HG03354 (cell line): ENCODE measurements around the gene RPTOR.
"Not testable (repeated sequence)": the region's sequence is repeated elsewhere in the genome, so short reads cannot be mapped to it uniquely, and the experiment has no call there.

ENCODE experiments used
- ATAC-seq: cut with Tn5 transposase; IDR thresholded peaks from one replicate; pipeline ENCODE4 v1.9.1; 2021; ENCODE audit warnings: mild to moderate bottlenecking; ENCODE audit not compliant: unreplicated experiment, poor library complexity, severe bottlenecking

The RPTOR gene

DNA sequence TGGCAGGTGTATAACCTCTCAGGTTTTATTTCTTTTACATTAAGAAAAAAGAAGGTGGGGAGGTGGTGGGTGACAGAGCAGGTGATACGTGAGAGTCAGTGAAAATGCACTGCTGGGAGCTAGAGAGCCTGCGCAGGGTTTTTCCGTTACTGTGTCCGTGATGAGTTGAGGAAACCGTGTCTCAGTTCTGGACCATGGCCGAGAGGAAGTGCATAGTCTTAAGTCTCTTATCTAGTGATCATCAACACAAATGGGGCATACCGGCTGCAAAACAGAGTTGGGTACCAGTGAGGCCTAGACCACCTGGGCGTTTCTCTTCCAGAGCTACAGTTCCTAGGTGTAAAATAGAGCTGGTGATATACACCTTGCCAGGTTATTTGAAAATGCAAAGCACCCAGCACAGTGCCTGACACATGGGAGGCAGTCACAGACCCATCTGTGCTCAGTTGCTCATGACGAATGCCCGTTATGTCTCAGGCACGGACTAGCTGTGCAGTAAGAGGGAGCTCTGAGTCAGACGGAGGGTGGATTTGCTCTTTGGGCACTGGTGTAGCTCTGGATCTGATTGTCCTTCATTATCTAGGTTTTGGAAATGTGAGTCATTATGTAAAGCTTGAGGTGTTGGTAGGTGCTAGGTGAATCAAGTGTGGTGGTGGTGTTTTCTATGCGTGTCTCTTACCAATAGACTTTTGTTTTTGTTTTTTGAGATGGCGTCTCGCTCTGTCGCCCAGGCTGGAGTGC lies 60.9 kb downstream of the RPTOR start:
- ATAC-seq = peak; percentile 55

DNA sequence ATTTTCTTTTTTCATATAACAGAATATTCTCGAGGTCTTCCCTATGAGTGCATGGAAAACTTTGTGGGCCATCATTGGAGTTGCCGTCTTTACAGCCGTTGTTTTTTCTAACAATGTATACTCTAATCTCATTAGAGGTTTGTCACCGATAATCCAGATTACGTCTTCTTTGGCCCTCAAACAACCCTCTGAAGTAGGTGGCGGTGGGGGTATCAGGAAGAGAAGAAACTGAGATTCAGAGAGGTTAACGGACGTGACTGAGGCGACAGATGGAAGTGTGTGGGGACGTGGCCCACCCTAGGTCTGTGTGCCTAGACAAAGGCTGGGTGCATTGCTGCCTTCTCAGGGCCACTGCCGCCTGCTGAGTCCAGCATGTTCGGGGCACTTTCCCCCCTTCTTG lies 63.7 kb downstream of the RPTOR start:
- no peak for ATAC-seq

DNA sequence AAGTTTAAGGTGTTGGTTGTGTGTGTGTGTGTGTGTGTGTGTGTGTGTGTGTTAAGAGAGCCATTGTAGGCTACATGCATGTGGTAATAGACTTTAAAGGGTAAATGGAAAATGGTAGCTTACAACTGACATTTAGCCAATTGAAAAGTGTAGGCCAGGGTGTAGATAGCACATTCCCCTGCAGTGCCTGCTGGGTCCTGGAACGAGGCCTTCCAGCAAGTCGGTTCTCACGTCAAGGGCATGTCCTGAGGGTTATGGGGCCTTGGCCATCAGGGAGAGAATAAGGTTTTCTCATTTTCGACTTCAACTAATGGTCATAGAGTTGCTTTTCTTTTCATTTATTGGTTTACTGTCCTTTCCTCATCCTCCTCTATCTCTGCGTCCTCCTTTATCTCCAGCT lies 65.1 kb downstream of the RPTOR start:
- no peak for ATAC-seq

DNA sequence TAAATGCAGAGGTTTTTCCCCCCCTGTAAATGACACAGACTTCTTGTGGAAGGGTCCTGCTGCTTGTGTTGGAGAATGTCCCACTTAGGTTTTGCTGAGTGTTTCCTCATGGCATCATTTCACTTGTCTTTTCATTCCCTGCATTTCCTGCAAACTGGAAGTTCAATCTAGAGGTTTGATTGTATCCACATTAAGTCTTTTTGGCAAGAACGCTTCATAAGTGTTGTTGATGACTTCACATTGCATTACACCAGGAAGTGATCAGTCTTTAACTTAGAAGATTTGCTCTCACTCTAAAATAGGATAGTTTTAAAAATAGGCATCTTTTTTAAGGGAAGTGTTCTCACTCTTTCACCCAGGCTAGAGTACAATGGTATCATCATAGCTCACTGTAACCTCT lies 67.2 kb downstream of the RPTOR start:
- no peak for ATAC-seq

DNA sequence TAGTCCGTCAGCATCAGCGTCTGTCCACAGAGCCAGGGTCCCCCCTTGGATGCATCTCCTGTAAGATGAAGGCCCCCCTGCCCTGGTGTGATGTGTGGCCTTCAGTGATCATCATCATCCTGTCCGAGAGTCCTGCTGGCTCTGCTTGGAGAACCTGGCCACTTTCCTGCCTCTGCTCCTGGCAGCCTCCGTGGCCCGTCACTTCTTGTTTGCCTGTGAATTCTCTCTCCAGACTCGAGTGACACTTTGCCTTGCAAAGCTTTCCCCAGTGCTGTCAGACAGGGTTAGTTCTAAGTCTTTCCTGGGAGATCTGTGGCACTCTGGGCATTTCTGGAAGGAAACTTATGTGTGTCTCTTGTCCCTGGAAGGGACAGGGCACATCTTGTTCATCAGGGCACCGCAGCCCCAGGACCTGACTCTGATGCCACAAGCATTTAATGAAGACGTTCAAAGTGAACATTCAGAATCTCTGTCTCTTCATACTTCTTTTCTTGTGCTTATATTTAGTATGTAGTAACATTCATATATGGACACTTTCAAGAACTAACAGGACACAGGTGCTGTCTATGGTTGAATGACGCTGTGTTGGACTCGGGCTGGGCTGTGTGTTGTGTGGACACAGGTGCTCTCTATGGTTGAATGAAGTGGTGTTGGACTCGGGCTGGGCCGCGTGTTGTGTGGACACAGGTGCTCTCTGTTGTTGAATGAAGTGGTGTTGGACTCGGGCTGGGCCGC lies 68.5 kb downstream of the RPTOR start:
- ATAC-seq = no peak

DNA sequence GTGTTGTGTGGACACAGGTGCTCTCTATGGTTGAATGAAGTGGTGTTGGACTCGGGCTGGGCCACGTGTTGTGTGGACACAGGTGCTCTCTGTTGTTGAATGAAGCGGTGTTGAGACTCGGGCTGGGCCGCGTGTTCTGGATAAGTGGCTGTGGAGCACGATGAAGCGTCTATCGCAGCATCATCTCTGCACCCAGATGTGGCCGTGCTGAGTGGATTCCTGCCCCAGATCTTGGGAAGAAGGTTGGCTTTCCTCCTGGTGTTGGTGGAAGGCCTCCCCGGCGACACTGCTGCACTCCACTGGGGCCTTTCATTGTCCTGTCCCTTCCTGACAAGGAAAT lies 69.1 kb downstream of the RPTOR start:
- ATAC-seq = no peak

DNA sequence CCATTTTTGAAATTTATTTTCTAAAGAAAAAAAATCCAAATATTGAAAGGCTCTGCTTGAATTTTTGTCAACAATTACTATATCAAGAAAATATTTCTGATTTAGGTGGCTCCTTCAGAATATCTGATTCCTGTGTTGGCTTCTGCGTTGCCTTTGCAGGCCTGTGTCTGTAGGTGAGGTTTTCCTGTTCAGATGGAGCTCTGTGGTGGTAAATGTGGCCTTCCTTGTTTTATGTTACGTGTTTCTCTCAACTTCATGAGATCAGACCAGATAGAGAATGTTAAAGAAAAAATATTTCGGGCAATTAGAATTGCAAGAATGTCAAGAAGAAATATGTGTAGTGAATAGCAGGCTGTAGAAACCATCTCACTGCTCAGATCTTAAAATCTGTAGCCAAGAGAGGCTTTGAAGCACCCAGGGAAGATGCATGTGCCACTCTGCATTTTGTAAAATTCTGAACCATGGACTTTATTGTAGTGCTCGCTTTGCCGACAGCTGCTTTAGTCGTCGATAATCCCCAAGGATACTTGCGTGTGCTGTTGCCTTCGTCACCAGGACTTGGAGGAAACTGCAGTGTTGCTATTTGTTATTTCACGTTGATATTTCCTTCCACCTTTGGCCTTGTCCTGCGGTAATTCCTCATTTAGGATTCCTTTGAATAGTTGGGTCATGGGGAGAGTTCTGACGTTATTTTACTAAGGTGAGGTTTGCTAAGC lies 69.9 kb downstream of the RPTOR start:
- no peak for ATAC-seq

DNA sequence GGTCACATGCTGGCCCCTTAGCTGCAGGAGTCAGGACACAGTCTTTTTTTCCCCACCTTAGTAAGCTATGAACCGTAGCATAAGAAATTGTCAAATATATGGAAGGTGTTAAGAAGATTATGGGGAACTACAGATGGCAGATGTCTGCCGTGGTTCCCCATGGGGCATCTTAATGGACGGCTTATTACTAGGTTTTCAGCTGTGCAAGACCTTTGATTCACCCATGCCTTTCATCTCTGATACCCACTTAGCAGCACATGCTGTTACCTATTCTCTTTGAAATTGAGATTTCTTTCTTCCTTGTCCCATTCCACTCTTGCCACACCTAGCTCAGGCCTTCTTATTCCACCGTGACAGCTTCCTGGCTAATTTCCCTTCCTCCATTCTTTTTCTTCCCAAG lies 70.7 kb downstream of the RPTOR start:
- no peak for ATAC-seq

DNA sequence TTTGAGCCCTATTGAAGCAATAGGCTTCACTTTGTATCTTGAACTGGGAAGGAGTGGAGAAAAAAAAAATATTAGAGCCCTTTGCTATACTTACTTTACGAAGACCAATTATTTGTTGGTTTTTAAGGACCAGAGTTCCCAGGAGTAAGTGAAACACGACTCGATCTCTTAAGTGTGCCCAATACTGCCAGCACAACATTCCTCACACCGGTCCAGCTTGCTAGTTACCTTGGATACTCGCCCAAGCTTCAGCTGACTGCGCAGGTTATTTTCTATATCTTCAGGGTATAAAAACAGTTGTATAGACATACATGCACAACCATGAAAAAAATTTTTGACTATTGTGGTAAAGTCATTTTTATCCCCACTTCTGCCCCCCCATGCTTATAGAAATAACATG lies 72.1 kb downstream of the RPTOR start:
- ATAC-seq = no peak

DNA sequence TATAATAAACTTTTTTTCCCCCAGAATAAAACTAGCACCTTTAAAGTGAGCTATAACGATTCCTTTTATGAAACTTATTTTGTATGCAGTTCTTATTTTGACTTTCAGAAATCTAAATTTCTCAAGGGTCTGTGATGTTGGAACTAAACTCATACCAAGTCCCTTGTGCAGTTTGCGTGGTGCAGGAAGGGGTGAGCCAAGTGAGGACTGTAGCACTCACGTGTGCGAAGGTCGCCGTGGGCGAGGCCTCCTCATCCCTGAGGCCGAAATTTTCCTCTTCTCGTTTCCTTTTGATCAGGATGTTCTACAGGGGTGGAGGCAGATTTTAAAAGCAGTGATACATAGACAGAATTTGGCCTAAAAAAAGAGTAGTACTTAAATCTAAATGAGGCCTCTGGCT lies 73.7 kb downstream of the RPTOR start:
- ATAC-seq = no peak

DNA sequence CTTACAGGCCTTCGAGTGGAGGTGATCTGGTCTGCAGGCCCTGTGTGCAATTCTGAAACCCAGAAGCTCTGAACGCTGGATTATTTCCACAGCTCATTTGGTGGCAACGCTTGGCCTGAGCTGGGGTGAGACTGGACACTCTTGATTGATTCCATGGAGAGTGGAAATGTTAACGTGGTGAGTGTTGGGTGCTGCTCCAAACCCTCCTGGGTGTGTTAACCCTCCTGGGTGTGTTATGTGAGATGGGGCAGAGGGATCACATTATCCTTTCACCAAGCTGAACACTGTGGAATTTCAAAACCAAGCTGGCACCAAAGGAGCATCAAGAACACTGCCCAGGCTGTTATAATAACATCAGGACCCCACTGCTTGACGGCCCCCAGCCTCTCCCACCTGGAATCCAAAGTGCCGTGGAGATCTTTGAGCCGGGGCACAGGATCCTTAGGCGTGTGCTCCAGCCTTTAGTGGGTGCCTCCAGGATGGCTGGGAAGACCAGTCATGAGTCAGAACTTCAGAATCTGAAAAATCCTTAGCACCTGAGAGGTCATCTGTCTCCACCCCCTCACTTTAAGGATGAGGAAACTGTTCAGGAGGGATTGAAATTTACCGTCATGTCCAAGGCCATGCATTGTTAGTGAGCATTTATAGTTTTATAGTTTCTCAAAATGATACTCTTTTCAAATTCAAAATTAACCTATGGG lies 75.0 kb downstream of the RPTOR start:
- no peak for ATAC-seq

DNA sequence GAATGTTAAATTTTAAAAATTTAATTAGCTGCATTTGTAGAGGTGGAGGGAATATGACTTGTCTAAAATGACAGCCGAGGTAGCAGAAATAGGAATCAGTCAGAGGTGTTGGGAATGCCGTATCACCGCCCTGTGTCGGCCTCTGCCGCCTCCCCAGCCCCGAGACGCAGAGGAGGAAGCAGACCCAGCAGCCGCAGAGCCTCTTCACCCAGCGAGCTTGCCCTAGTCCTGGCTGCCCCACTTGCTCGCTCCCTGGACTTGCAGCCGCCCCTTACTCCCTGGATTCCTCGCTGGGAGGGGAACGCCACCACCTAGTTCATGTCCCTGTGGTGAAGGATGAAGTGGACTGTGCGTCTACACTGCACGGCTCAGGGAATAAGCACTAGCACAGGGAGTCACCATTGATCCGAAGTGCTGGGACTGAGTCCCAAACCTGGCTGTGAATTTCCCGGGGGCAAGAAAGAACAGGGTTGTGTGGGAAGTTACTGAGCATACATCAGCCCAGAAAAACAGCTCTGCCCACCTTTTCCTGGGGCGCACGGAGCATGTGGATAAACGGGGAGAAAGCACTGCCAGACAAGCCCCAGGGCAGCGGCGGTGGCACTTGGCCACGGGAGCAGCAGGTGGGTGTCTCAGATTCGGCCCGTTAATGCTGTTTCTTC lies 76.8 kb downstream of the RPTOR start:
- ATAC-seq = no peak

DNA sequence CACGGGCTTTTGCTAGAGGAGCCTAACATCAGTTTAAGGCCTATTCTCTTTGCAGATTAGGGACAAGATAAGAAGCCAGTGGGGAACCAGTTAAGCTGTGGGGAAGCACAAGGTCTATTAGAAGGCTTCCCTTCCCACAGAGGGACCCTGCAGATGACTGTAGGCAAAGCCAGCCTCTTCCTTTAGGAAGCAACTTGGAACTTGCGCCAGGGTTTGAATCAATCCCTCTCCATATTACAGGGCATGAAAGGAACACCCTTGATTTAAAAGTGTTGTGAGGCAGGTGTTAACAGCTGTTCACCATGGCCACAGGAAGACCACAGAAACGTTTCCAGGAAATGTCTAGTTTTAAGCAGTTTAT lies 77.3 kb downstream of the RPTOR start:
- no peak for ATAC-seq

DNA sequence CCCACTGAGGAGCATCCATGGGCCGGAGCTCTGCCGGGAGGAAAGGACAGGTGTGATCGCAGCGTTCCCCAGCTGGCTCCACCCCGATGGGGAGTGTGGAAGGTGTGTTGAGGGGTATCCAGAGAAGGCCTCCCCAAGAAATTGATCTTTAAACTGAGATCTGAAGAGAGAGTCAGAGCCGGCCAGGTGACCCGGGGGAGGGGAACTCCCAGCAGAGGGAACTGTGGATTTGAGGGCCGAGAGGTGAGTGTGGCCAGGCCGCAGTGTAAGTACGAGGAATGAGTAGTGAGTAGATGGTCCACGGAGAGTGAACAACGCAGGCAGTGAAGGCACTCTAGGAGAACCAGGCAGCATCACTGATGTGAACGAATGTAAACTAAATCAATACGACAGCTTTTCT lies 80.2 kb downstream of the RPTOR start:
- ATAC-seq = no peak

DNA sequence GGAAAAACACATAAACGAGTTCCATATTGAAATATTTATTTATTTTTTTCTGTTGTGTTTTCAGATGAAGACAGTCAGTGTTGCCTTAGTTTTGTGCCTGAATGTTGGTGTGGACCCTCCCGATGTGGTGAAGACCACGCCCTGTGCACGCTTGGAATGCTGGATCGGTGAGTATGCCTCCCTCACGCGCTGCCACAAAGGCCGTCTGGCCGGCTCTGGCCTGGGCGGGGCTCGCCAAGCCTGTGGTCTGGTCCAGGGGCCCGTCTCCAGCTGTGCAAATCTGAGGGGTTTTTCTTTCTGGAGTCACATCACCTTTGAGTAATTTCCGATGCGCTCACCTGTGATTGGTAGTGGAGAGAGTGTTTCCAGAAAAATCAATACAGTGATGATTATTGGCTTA lies 81.0 kb downstream of the RPTOR start:
- ATAC-seq = no peak

DNA sequence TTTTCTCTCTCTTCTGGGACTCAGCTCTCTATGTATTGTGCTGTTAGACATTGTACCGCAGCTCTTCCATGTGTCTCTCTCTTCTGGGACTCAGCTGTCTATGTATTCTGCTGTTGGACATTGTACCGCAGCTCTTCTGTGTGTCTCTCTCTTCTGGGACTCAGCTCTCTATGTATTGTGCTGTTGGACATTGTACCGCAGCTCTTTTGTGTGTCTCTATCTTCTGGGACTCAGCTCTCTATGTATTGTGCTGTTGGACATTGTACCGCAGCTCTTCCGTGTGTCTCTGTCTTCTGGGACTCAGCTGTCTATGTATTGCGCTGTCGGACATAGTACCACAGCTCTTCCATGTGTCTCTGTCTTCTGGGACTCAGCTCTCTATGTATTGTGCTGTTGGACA lies 84.2 kb downstream of the RPTOR start:
- not testable (repeated sequence) for ATAC-seq

DNA sequence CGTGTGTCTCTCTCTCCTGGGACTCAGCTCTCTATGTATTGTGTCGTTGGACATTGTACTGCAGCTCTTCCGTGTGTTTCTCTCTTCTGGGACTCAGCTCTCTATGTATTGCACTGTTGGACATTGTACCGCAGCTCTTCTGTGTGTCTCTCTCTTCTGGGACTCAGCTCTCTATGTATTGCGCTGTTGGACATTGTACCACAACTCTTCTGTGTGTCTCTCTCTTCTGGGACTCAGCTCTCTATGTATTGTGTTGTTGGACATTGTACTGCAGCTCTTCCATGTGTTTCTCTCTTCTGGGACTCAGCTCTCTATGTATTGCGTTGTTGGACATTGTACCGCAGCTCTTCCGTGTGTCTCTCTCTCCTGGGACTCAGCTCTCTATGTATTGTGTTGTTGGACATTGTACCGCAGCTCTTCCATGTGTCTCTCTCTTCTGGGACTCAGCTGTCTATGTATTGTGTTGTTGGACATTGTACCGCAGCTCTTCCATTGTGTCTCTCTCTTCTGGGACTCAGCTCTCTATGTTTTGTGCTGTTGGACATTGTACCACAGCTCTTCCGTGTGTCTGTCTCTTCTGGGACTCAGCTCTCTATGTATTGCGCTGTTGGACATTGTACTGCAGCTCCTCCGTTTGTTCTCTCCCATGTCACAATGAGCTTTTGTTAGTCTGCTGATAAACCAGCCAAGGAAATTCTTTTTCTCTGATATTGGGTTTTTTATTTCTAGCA lies 84.8 kb downstream of the RPTOR start:
- no peak for ATAC-seq

DNA sequence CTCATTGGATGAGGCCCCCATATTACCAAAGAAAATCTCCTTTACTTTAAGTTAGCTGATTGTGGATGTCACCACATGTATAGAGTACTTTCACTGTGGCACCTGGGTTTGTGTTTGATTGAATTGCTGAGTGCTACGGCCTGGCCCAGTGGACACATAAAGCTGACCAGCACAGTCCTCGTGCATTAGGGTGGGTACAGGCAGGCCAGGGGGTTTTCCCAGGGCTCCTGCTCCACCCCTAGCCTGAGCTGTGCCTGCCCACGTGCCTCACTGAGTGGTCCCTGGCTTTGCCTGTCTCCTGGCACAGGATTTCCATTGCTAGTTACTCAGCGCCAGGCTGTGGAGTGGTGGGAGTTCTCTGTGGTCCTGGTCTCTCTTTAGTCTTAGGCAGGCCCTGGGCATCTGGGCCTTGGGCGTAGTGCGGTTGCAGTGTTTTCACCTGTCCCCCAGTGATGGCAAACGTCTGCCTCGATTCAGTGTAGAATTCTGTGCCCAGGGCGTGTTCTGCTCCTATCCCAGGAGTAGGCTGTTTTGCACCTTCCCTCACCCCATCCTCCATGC lies 86.0 kb downstream of the RPTOR start:
- no peak for ATAC-seq
